Neural cell (in vitro differentiated cells): ENCODE data around the gene ARL14EPL. TPM values are rescaled to one million over a fixed set of nuclear protein-coding genes. Genes with fewer than 3 reads are reported as not detected.
"Not testable (repeated sequence)": the region's sequence is repeated elsewhere in the genome, so short reads cannot be mapped to it uniquely, and the experiment has no call there.

ENCODE experiments used
- H2AFZ ChIP-seq: fragments of 200-600, 300-800 bp; sonication (generic), shearing (Covaris generic); 2 replicates; pipeline ENCODE4 v1.6.0; 2014; ENCODE audit warnings: low read depth, mild to moderate bottlenecking, antibody characterized with exemption, low read length, moderate library complexity
- H3F3A ChIP-seq: fragments of 200-600 bp; shearing (Covaris generic); 2 replicates; pipeline ENCODE4 v1.6.1; 2016; ENCODE audit warnings: mild to moderate bottlenecking, moderate library complexity, mixed read lengths, antibody characterized with exemption, low read length; ENCODE audit not compliant: insufficient read depth, poor library complexity, severe bottlenecking
- H3K27ac ChIP-seq: fragments of 200-600, 300-800 bp; sonication (generic), shearing (Covaris generic); 2 replicates; pipeline ENCODE4 v1.5.1; 2014; ENCODE audit warnings: mild to moderate bottlenecking, low read length, moderate library complexity
- H3K27me3 ChIP-seq: fragments of 300-800, 200-600 bp; sonication (generic), shearing (Covaris generic); 2 replicates; pipeline ENCODE4 v1.6.0; 2014; ENCODE audit warnings: mild to moderate bottlenecking, low read depth, low read length, moderate library complexity; ENCODE audit not compliant: insufficient read depth
- H3K36me3 ChIP-seq: fragments of 300-800, 200-600 bp; sonication (generic), shearing (Covaris generic); 2 replicates; pipeline ENCODE4 v1.5.1; 2014; ENCODE audit warnings: mild to moderate bottlenecking, antibody characterized with exemption, low read length, moderate library complexity; ENCODE audit not compliant: insufficient read depth
- H3K4me2 ChIP-seq: fragments of 300-800, 200-600 bp; sonication (generic), shearing (Covaris generic); 2 replicates; pipeline ENCODE4 v1.6.0; 2014; ENCODE audit warnings: mild to moderate bottlenecking, low read length
- H3K4me3 ChIP-seq: fragments of 300-800, 200-600 bp; sonication (generic), shearing (Covaris generic); 2 replicates; pipeline ENCODE4 v1.5.1; 2014; ENCODE audit warnings: mild to moderate bottlenecking, low read length, moderate library complexity
- H3K79me2 ChIP-seq: fragments of 200-600 bp; shearing (Covaris generic); replicated peaks from 2 replicates; pipeline ENCODE4 v1.6.0; 2014; ENCODE audit warnings: mild to moderate bottlenecking, low read length, moderate library complexity; ENCODE audit not compliant: insufficient read depth
- H3K9ac ChIP-seq: fragments of 300-800, 200-600 bp; sonication (generic), shearing (Covaris generic); 2 replicates; pipeline ENCODE4 v1.6.1; 2016; ENCODE audit warnings: mild to moderate bottlenecking, low read length, mixed read lengths
- H3K9me2 ChIP-seq: fragments of 200-600 bp; shearing (Covaris generic); 2 replicates; pipeline ENCODE4 v1.6.1; 2016; ENCODE audit warnings: mild to moderate bottlenecking, low read length, mixed read lengths; ENCODE audit not compliant: insufficient read depth
- H3K9me3 ChIP-seq: fragments of 200-600, 300-800 bp; sonication (generic), shearing (Covaris generic); 2 replicates; pipeline ENCODE4 v1.6.1; 2016; ENCODE audit warnings: mild to moderate bottlenecking, mixed run types, low read length, moderate library complexity, mixed read lengths
- H4K20me1 ChIP-seq: fragments of 200-600 bp; shearing (Covaris generic); 2 replicates; pipeline ENCODE4 v1.6.1; 2016; ENCODE audit warnings: mild to moderate bottlenecking, mixed run types; ENCODE audit not compliant: insufficient read depth
- EP300 ChIP-seq: fragments of 450-650 bp; conservative IDR thresholded peaks from 2 replicates; pipeline ENCODE4 v1.6.1; 2014; ENCODE audit warnings: antibody characterized with exemption, mild to moderate bottlenecking, moderate library complexity; ENCODE audit not compliant: poor library complexity, severe bottlenecking
- EZH2 ChIP-seq: fragments of 200-600, 300-800 bp; shearing (Covaris generic), sonication (generic); IDR thresholded peaks from 2 replicates; pipeline ENCODE4 v1.6.1; 2014; ENCODE audit warnings: antibody characterized with exemption, low read length, borderline replicate concordance, mild to moderate bottlenecking; ENCODE audit not compliant: insufficient read depth, poor library complexity, severe bottlenecking
- MXI1 ChIP-seq: fragments of 450-650 bp; conservative IDR thresholded peaks from 2 replicates; pipeline ENCODE4 v1.6.1; 2014; ENCODE audit warnings: antibody characterized with exemption, mild to moderate bottlenecking; ENCODE audit not compliant: poor library complexity, severe bottlenecking
- POLR2AphosphoS5 ChIP-seq: IDR thresholded peaks from 2 replicates; pipeline ENCODE4 v1.6.1; 2012
- RAD21 ChIP-seq: fragments of 450-650 bp; conservative IDR thresholded peaks from 2 replicates; pipeline ENCODE4 v1.6.1; 2014; ENCODE audit warnings: antibody characterized with exemption, mild to moderate bottlenecking, moderate library complexity
- SMC3 ChIP-seq: fragments of 450-650 bp; conservative IDR thresholded peaks from 2 replicates; pipeline ENCODE4 v1.6.1; 2014; ENCODE audit warnings: antibody characterized with exemption, mild to moderate bottlenecking, moderate library complexity; ENCODE audit not compliant: poor library complexity
- TAF1 ChIP-seq: IDR thresholded peaks from 2 replicates; pipeline ENCODE4 v1.6.1; 2012; ENCODE audit warnings: low read depth
- polyA plus RNA-seq: library from polyadenylated mRNA; depleted of rRNA; stranded (reverse); fragments of >200 nt; gene quantifications from 2 replicates; pipeline ENCODE4 v1.2.3, GENCODE V29; 2014
- TF ChIP-seq, protein P1 (sequence below): fragments of 450-650 bp; IDR thresholded peaks from 2 replicates; pipeline ENCODE4 v1.5.1; 2014; ENCODE audit warnings: antibody characterized with exemption, mild to moderate bottlenecking, moderate library complexity; ENCODE audit not compliant: poor library complexity, severe bottlenecking
- TF ChIP-seq, protein P2 (sequence below): IDR thresholded peaks from 2 replicates; pipeline ENCODE4 v1.6.1; 2012; ENCODE audit warnings: borderline replicate concordance

Gene ARL14EPL
- polyA plus RNA-seq, 1 donor from 2014 or later = 0.24 TPM

DNA sequence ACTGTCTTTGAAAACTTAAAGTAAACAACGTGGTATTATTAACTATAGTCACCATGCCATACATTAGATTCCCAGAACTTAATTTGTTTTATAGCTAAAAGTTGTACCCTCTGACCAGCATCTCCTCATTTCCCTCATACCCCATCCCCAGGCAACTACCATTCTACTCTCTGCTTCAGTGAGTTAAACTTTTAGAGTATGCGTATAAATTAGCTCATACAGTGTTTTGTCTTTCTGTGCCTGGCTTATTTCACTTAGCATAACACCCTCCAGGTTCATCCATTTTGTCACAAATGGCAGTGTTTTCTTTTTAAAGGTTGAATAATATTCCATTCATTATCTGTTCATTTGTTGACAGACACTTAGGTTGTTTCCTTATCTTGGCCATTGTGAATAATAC is 66.7 kb downstream of the ARL14EPL start:
- no peak overlapping the region for H3K4me2 ChIP-seq
- H3K27ac ChIP-seq = no peak overlapping the region
- no peak overlapping the region for H3K9ac ChIP-seq
- TF ChIP-seq MXI1 (no peak), EP300 (no peak), SMC3 (no peak), TAF1 (no peak), RAD21 (no peak), POLR2AphosphoS5 (no peak), EZH2 (no peak)
- TF ChIP-seq, protein P1, sequence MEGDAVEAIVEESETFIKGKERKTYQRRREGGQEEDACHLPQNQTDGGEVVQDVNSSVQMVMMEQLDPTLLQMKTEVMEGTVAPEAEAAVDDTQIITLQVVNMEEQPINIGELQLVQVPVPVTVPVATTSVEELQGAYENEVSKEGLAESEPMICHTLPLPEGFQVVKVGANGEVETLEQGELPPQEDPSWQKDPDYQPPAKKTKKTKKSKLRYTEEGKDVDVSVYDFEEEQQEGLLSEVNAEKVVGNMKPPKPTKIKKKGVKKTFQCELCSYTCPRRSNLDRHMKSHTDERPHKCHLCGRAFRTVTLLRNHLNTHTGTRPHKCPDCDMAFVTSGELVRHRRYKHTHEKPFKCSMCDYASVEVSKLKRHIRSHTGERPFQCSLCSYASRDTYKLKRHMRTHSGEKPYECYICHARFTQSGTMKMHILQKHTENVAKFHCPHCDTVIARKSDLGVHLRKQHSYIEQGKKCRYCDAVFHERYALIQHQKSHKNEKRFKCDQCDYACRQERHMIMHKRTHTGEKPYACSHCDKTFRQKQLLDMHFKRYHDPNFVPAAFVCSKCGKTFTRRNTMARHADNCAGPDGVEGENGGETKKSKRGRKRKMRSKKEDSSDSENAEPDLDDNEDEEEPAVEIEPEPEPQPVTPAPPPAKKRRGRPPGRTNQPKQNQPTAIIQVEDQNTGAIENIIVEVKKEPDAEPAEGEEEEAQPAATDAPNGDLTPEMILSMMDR = no peak
- TF ChIP-seq, protein P2, sequence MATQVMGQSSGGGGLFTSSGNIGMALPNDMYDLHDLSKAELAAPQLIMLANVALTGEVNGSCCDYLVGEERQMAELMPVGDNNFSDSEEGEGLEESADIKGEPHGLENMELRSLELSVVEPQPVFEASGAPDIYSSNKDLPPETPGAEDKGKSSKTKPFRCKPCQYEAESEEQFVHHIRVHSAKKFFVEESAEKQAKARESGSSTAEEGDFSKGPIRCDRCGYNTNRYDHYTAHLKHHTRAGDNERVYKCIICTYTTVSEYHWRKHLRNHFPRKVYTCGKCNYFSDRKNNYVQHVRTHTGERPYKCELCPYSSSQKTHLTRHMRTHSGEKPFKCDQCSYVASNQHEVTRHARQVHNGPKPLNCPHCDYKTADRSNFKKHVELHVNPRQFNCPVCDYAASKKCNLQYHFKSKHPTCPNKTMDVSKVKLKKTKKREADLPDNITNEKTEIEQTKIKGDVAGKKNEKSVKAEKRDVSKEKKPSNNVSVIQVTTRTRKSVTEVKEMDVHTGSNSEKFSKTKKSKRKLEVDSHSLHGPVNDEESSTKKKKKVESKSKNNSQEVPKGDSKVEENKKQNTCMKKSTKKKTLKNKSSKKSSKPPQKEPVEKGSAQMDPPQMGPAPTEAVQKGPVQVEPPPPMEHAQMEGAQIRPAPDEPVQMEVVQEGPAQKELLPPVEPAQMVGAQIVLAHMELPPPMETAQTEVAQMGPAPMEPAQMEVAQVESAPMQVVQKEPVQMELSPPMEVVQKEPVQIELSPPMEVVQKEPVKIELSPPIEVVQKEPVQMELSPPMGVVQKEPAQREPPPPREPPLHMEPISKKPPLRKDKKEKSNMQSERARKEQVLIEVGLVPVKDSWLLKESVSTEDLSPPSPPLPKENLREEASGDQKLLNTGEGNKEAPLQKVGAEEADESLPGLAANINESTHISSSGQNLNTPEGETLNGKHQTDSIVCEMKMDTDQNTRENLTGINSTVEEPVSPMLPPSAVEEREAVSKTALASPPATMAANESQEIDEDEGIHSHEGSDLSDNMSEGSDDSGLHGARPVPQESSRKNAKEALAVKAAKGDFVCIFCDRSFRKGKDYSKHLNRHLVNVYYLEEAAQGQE = no peak
- H3K79me2 ChIP-seq = no peaks in the 10 kb centered on the region
- H3K9me3 ChIP-seq = no peaks in the 10 kb centered on the region
- no peaks in the 10 kb centered on the region for H3K27me3 ChIP-seq
- no peak overlapping the region for H3K4me3 ChIP-seq
- H3K9me2 ChIP-seq = no peaks in the 10 kb centered on the region
- H4K20me1 ChIP-seq = no peaks in the 10 kb centered on the region
- H3K36me3 ChIP-seq = no peaks in the 10 kb centered on the region
- no peaks in the 10 kb centered on the region for H3F3A ChIP-seq
- no peak overlapping the region for H2AFZ ChIP-seq

DNA sequence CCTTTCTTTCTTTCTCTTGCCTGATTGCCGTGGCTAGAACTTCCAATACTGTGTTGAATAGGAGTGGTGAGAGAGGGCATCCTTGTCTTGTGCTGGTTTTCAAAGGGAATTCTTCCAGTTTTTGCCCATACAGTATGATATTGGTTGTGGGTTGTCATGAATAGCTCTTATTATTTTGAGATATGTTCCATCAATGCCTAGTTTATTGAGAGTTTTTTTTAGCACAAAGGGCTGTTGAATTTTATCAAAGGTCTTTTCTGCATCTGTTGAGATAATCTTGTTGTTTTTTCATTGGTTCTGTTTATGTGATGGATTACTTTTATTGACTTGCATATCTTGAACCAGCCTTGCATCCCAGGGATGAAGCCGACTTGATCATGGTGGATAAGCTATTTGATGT is 72.7 kb downstream of the ARL14EPL start:
- H3F3A ChIP-seq, H3K9ac ChIP-seq, H2AFZ ChIP-seq, H3K27ac ChIP-seq, H4K20me1 ChIP-seq, H3K9me2 ChIP-seq, H3K36me3 ChIP-seq, H3K9me3 ChIP-seq, H3K4me3 ChIP-seq, H3K4me2 ChIP-seq, H3K79me2 ChIP-seq, H3K27me3 ChIP-seq: not testable (repeated sequence)

Other genes with a start within 250 kb of the ARL14EPL start
- gene CDO1, start 215.8 kb upstream of the ARL14EPL start, polyA plus RNA-seq = 168 and 201 TPM in 2 replicates
- 135 and 141 TPM in 2 replicates for gene ATG12, start 190.9 kb upstream of the ARL14EPL start, polyA plus RNA-seq
- 157 and 207 TPM in 2 replicates for gene AP3S1, start 190.5 kb upstream of the ARL14EPL start, polyA plus RNA-seq
- 2.1 and 3.5 TPM in 2 replicates for gene LVRN, start 70.0 kb upstream of the ARL14EPL start, polyA plus RNA-seq
- gene COMMD10, start 52.6 kb downstream of the ARL14EPL start, polyA plus RNA-seq = 19.8 and 23.1 TPM in 2 replicates